ENCODE data around the gene CAMTA2. TPM values are rescaled to one million over a fixed set of nuclear protein-coding genes. Genes with fewer than 3 reads are reported as not detected.

CAMTA2 gene
- total and polyA plus RNA-seq, 2 experiments from 2014 or later: 4.4 to 8.7 TPM

- H3F3A ChIP-seq (replicated peaks; ENCODE audit: low read depth): peaks cover 19% of the 10 kb centered on the region; the same call in 1 of the 2 replicates
- peaks cover 7% of the 10 kb centered on the region; the same call in 1 of the 2 replicates for H3K27me3 ChIP-seq (ENCODE audit: insufficient read depth)
- H3K9me3 Mint-ChIP-seq: peaks cover 18% of the 10 kb centered on the region
- H3K27ac Mint-ChIP-seq: no peak overlapping the region
- peak overlapping the region; percentile 63 for H2AFZ ChIP-seq
- peaks cover 26% of the 10 kb centered on the region for H3K4me1 ChIP-seq (ENCODE audit: insufficient read depth)
- no peaks in the 10 kb centered on the region; the same call in 1 of the 2 replicates for H3K36me3 ChIP-seq (ENCODE audit: insufficient read depth)
- peaks cover 38% of the 10 kb centered on the region for H3K79me2 ChIP-seq (replicated peaks; ENCODE audit: insufficient read depth)
- H3K36me3 Mint-ChIP-seq (ENCODE audit: low read depth): peaks cover 65% of the 10 kb centered on the region
- 0 out of 2 replicates have a peak, but pooled peaks cover 9% of the 10 kb centered on the region for H4K20me1 ChIP-seq (replicated peaks; ENCODE audit: insufficient read depth)
- peaks cover 29% of the 10 kb centered on the region for H3K27me3 Mint-ChIP-seq (ENCODE audit: insufficient read depth, low read depth, poor library complexity)
- H3K4me3 ChIP-seq: peak overlapping the region; percentile 59
- H3K27ac ChIP-seq (ENCODE audit: low read depth): peak overlapping the region; percentile 97
- no peak overlapping the region for H3K4me3 Mint-ChIP-seq
- H3K4me1 Mint-ChIP-seq: peaks cover 35% of the 10 kb centered on the region
- TF ChIP-seq CREB1 (CRISPR knock-in tag; IDR thresholded peaks at IDR 0.05; ENCODE audit: low read depth) (no peak), STAT1 (IDR thresholded peaks at IDR 0.05; ENCODE audit: unreplicated experiment) (no peak), EZH2phosphoT487 (IDR thresholded peaks at IDR 0.05; ENCODE audit: unreplicated experiment) (no peak), JUNB (IDR thresholded peaks at IDR 0.05; ENCODE audit: unreplicated experiment) (no peak), ETS1 (IDR thresholded peaks at IDR 0.05) (no peak), ZNF331 (CRISPR knock-in tag; IDR thresholded peaks at IDR 0.05; ENCODE audit: low read depth) (no peak), NANOG (IDR thresholded peaks at IDR 0.05; ENCODE audit: borderline replicate concordance) (no peak)
- TF ChIP-seq, protein P1, sequence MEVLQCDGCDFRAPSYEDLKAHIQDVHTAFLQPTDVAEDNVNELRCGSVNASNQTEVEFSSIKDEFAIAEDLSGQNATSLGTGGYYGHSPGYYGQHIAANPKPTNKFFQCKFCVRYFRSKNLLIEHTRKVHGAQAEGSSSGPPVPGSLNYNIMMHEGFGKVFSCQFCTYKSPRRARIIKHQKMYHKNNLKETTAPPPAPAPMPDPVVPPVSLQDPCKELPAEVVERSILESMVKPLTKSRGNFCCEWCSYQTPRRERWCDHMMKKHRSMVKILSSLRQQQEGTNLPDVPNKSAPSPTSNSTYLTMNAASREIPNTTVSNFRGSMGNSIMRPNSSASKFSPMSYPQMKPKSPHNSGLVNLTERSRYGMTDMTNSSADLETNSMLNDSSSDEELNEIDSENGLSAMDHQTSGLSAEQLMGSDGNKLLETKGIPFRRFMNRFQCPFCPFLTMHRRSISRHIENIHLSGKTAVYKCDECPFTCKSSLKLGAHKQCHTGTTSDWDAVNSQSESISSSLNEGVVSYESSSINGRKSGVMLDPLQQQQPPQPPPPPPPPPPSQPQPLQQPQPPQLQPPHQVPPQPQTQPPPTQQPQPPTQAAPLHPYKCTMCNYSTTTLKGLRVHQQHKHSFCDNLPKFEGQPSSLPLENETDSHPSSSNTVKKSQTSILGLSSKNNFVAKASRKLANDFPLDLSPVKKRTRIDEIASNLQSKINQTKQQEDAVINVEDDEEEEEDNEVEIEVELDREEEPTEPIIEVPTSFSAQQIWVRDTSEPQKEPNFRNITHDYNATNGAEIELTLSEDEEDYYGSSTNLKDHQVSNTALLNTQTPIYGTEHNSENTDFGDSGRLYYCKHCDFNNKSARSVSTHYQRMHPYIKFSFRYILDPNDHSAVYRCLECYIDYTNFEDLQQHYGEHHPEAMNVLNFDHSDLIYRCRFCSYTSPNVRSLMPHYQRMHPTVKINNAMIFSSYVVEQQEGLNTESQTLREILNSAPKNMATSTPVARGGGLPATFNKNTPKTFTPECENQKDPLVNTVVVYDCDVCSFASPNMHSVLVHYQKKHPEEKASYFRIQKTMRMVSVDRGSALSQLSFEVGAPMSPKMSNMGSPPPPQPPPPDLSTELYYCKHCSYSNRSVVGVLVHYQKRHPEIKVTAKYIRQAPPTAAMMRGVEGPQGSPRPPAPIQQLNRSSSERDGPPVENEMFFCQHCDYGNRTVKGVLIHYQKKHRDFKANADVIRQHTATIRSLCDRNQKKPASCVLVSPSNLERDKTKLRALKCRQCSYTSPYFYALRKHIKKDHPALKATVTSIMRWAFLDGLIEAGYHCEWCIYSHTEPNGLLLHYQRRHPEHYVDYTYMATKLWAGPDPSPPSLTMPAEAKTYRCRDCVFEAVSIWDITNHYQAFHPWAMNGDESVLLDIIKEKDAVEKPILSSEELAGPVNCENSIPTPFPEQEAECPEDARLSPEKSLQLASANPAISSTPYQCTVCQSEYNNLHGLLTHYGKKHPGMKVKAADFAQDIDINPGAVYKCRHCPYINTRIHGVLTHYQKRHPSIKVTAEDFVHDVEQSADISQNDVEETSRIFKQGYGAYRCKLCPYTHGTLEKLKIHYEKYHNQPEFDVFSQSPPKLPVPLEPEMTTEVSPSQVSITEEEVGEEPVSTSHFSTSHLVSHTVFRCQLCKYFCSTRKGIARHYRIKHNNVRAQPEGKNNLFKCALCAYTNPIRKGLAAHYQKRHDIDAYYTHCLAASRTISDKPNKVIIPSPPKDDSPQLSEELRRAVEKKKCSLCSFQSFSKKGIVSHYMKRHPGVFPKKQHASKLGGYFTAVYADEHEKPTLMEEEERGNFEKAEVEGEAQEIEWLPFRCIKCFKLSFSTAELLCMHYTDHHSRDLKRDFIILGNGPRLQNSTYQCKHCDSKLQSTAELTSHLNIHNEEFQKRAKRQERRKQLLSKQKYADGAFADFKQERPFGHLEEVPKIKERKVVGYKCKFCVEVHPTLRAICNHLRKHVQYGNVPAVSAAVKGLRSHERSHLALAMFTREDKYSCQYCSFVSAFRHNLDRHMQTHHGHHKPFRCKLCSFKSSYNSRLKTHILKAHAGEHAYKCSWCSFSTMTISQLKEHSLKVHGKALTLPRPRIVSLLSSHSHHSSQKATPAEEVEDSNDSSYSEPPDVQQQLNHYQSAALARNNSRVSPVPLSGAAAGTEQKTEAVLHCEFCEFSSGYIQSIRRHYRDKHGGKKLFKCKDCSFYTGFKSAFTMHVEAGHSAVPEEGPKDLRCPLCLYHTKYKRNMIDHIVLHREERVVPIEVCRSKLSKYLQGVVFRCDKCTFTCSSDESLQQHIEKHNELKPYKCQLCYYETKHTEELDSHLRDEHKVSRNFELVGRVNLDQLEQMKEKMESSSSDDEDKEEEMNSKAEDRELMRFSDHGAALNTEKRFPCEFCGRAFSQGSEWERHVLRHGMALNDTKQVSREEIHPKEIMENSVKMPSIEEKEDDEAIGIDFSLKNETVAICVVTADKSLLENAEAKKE (CRISPR knock-in tag; IDR thresholded peaks at IDR 0.05): no peak
- peak overlapping the region; percentile 99 for H3K4me2 ChIP-seq
- DNase-seq (ENCODE audit: low spot score): peak; percentile 59
- ATAC-seq: peak; percentile 2
- no peaks in the 10 kb centered on the region for H3K9me2 ChIP-seq (ENCODE audit: insufficient read depth)
Measured at GRCh38 chr17:4968486-4969046, 18.9 kb downstream of the CAMTA2 start.

Measured in GM23338 (cell line).